CD4-positive, alpha-beta T cell treated with Interferon alpha-2 for 1 hour (primary cell): ENCODE measurements around the gene SNRPN.
"Not testable (repeated sequence)": the region's sequence is repeated elsewhere in the genome, so short reads cannot be mapped to it uniquely, and the experiment has no call there.

Experiments
- DNase-seq, 2 donors: peaks; one replicate each; pipeline ENCODE4 v3.0.0-alpha.2; 2020 to 2022

The SNRPN gene

GRCh38 chr15:24971772-24972171 is 17.0 kb downstream of the SNRPN start:
- DNase-seq = no peak

GRCh38 chr15:24972707-24973106 is 17.9 kb downstream of the SNRPN start:
- not testable (repeated sequence) for DNase-seq

- DNase-seq = no peak
These were observed 22.1 kb downstream of the SNRPN start for GRCh38 chr15:24976932-24977331.

GRCh38 chr15:24977686-24978085 is 22.9 kb downstream of the SNRPN start:
- DNase-seq = no peak

- no peak for DNase-seq
These were observed 30.4 kb downstream of the SNRPN start for GRCh38 chr15:24985224-24985623.

GRCh38 chr15:24986653-24987052 is 31.9 kb downstream of the SNRPN start:
- no peak for DNase-seq

- no peak for DNase-seq
These were observed 64.6 kb downstream of the SNRPN start for GRCh38 chr15:25019434-25019833.

GRCh38 chr15:25022233-25022632 is 67.4 kb downstream of the SNRPN start:
- no peak for DNase-seq
